RWPE1 (cell line): ENCODE measurements around the gene TTC12.

ENCODE experiments used
- CTCF ChIA-PET: fragments of 350-600 bp; sonication (Branson Sonifier 250); formaldehyde crosslinking; extraction: SDS; loops from one replicate; lab custom pipeline; 2021; lab: Yijun Ruan, JAX
- POLR2A ChIA-PET: fragments of 400-600 bp; formaldehyde crosslinking; extraction: SDS; loops from one replicate; lab custom pipeline; 2020; ENCODE audit warnings: antibody characterized with exemption; ENCODE audit not compliant: low non-redundant PET; lab: Yijun Ruan, JAX
- DNase-seq: peaks from one replicate; pipeline ENCODE4 v3.0.0; 2012; ENCODE audit warnings: low spot score
- H3K27ac ChIP-seq: fragments of 450-650 bp; 2 replicates; pipeline ENCODE4 v1.5.1; 2017
- CTCF ChIP-seq: fragments of 450-650 bp; conservative IDR thresholded peaks from 2 replicates; pipeline ENCODE4 v1.5.1; 2017; ENCODE audit warnings: low read depth, mild to moderate bottlenecking

Gene TTC12

GRCh38 chr11:113276466-113276865 lies 37.9 kb upstream of the TTC12 start:
- TF ChIP-seq CTCF = no peak
- no peak for DNase-seq
- POLR2A ChIA-PET = no interaction called here
- CTCF ChIA-PET = interaction anchor here (0.7 kb wide), 1 partner anchor 129 kb away, joined by 3 read pairs; no protein-coding TSS in a partner anchor
- no peak overlapping the region for H3K27ac ChIP-seq

GRCh38 chr11:113277907-113278306 lies 36.5 kb upstream of the TTC12 start:
- H3K27ac ChIP-seq = no peak overlapping the region
- DNase-seq = no peak
- POLR2A ChIA-PET = no interaction called here
- no peak for TF ChIP-seq CTCF
- CTCF ChIA-PET = no interaction called here

GRCh38 chr11:113278481-113278880 lies 35.9 kb upstream of the TTC12 start:
- DNase-seq = no peak
- ChIA-PET CTCF (interaction anchor here (0.7 kb wide), 1 partner anchor 216 kb away, joined by 3 read pairs; no protein-coding TSS in a partner anchor), POLR2A (no interaction called here)
- TF ChIP-seq CTCF = no peak
- no peak overlapping the region for H3K27ac ChIP-seq

- ChIA-PET POLR2A (no interaction called here), CTCF (interaction anchor here (0.7 kb wide), 1 partner anchor 215 kb away, joined by 3 read pairs; no protein-coding TSS in a partner anchor)
- no peak overlapping the region for H3K27ac ChIP-seq
- no peak for TF ChIP-seq CTCF
- DNase-seq = no peak
Measured at GRCh38 chr11:113278925-113279324, 35.5 kb upstream of the TTC12 start.

- POLR2A ChIA-PET = no interaction called here
- H3K27ac ChIP-seq = no peak overlapping the region
- no peak for TF ChIP-seq CTCF
- DNase-seq = no peak
- CTCF ChIA-PET = interaction anchor here (0.5 to 0.6 kb wide), 2 partner anchors 84 to 1000 kb away, joined by 4 to 7 read pairs; no protein-coding TSS in a partner anchor
Measured at GRCh38 chr11:113279591-113279990, 34.8 kb upstream of the TTC12 start.

- CTCF ChIA-PET = interaction anchor here (0.6 to 0.9 kb wide), 2 partner anchors 196 to 693 kb away, joined by 3 read pairs; no protein-coding TSS in a partner anchor
- no peak overlapping the region for H3K27ac ChIP-seq
- DNase-seq = no peak
- POLR2A ChIA-PET = no interaction called here
- TF ChIP-seq CTCF = no peak
Measured at GRCh38 chr11:113281052-113281725, 33.2 kb upstream of the TTC12 start.
